Measurements from ENCODE around the gene SYCP2L. TPM values are rescaled to one million over a fixed set of nuclear protein-coding genes. Genes with fewer than 3 reads are reported as not detected.

The SYCP2L gene
- total and polyA plus RNA-seq, 10 of the 15 experiments (the other 5 are each of a cell fraction or from before 2014, with no cell fraction given), result 0.03 to 0.12 (median 0.04) TPM; not detected in 7

DNA sequence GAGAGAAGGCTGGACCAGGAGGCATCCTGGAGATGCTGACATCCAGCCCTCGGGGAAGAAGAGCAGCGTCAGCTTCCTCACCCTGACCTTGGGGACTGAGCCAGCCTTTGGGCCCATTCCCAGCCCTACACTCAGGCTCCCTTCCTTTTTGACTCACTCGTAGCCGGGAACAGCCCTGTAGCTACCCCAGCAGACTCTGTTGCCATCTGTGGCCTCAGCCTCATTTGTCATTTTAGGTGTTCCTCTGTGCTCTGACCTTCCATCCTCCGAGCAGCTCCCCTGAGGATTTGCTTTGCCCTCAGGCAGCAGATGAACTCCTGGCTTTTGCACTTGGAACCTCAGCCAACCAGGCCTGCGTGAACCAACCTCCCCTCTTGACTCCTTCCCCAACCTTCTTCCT lies 89.7 kb downstream of the SYCP2L start (continued):
- no peak for TF ChIP-seq MTA3 (IDR thresholded peaks at IDR 0.05; ENCODE audit: borderline replicate concordance, low read length)
- TF ChIP-seq E2F4 (IDR thresholded peaks at IDR 0.05; ENCODE audit: low read depth, low read length), result no peak
- TF ChIP-seq RAD21 (IDR thresholded peaks at IDR 0.05; ENCODE audit: insufficient read depth, low read depth, low read length), result no peak
- TF ChIP-seq ZNF274 (IDR thresholded peaks at IDR 0.05; ENCODE audit: insufficient read depth, insufficient read length), result no peak
- no peak for TF ChIP-seq GABPA (IDR thresholded peaks at IDR 0.05; ENCODE audit: low read depth)
- no peak for TF ChIP-seq POLR2AphosphoS2 (IDR thresholded peaks at IDR 0.05; ENCODE audit: low read depth, low read length)

DNA sequence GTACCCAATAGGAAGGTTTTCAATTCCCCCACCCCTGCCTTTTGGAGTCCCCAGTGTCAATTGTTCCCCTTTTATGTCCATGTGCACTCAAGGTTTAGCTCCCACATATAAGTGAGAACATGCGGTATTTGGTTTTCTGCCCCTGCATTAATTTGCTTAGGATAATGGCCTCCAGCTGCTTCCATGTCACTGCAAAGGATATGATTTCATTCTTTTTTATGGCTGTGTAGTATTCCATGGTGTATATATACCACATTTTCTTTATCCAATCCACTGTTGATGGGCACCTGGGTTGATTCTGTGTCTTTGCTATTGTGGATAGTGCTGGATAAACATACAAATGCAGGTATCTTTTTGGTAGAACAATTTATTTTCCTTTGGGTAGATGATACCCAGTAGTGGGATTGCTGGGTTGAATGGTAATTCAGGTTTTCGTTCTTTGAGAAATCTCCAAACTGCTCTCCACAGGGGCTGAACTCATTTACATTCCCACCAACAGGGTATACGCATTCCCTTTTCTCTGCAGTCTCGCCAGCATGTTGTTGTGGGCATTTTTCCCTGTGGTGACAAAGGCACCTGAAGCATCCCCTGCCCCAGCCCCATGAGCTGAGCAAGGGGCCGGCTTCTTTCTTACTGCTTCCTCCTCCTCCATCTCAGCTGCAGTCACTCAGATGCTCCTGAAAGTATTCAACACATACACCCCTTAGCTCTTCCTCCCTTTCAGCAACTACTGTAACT lies 90.5 kb downstream of the SYCP2L start:
- no peak overlapping the region for H3K4me3 ChIP-seq
- no peak overlapping the region for H3K4me2 ChIP-seq (ENCODE audit: control insufficient read depth, insufficient read depth)
- SMC1A ChIA-PET (ENCODE audit: uncharacterized antibody, unreplicated experiment), result no interaction called here
- ATAC-seq (no peak), FAIRE-seq (no peak), DNase-seq (ENCODE audit: low read depth, low spot score) (no peak)
- intact Hi-C loops (cut with micrococcal nuclease; ENCODE audit: unreplicated experiment), result no loop called here
- no peaks in the 10 kb centered on the region for H3K36me3 ChIP-seq (ENCODE audit: control insufficient read depth in 2 of 2, insufficient read depth in 2 of 2, low read length in 1 of 2)
- H3K4me1 ChIP-seq (ENCODE audit: control insufficient read depth, insufficient read depth, low read length), result no peaks in the 10 kb centered on the region
- CTCF ChIA-PET, result no interaction called here
- in situ Hi-C loops (cut with MboI), result no loop called here
- no peaks in the 10 kb centered on the region for H3K79me2 ChIP-seq (ENCODE audit: control insufficient read depth, insufficient read depth, low read length)
- H3K27ac ChIP-seq (ENCODE audit: control insufficient read depth, insufficient read depth), result no peak overlapping the region
- no TSS peak for BruUV-seq (replicated peaks)
- no peaks in the 10 kb centered on the region for H4K20me1 ChIP-seq (ENCODE audit: control insufficient read depth, insufficient read depth)
- H2AFZ ChIP-seq (ENCODE audit: control insufficient read depth, low read depth, low read length), result no peak overlapping the region
- no peak overlapping the region for H3K9ac ChIP-seq (ENCODE audit: control insufficient read depth, insufficient read depth, low read length)
- RAD21 ChIA-PET (ENCODE audit: unreplicated experiment), result no interaction called here
- H3K9me3 ChIP-seq (replicated peaks; ENCODE audit: control insufficient read depth, insufficient read depth, low read length), result no peaks in the 10 kb centered on the region
- WGBS (ENCODE audit: insufficient coverage, insufficient replicate concordance, low lambda C conversion rate, missing lambda C conversion rate), result 58% methylated on average over 5 of the region's 5 CpGs
- no peaks in the 10 kb centered on the region; a peak in 1 of 4 replicates for H3K27me3 ChIP-seq (replicated peaks in 1 of 2; ENCODE audit: control insufficient read depth in 2 of 2, insufficient read depth in 2 of 2, low read length in 1 of 2)
- POLR2A ChIA-PET, result no interaction called here
- TF ChIP-seq MYC (IDR thresholded peaks at IDR 0.05; ENCODE audit: insufficient read depth, insufficient read length, insufficient replicate concordance, low read length, severe bottlenecking) (no peak), NBN (IDR thresholded peaks at IDR 0.05) (no peak), CUX1 (IDR thresholded peaks at IDR 0.05; ENCODE audit: insufficient replicate concordance, low read depth, low read length) (no peak), TAF1 (IDR thresholded peaks at IDR 0.05; ENCODE audit: borderline replicate concordance, low read depth, low read length) (no peak), MLLT1 (IDR thresholded peaks at IDR 0.05) (no peak), CBFB (IDR thresholded peaks at IDR 0.05; ENCODE audit: low read depth) (no peak)
- TF ChIP-seq, protein P1, sequence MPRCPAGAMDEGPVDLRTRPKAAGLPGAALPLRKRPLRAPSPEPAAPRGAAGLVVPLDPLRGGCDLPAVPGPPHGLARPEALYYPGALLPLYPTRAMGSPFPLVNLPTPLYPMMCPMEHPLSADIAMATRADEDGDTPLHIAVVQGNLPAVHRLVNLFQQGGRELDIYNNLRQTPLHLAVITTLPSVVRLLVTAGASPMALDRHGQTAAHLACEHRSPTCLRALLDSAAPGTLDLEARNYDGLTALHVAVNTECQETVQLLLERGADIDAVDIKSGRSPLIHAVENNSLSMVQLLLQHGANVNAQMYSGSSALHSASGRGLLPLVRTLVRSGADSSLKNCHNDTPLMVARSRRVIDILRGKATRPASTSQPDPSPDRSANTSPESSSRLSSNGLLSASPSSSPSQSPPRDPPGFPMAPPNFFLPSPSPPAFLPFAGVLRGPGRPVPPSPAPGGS (IDR thresholded peaks at IDR 0.05; ENCODE audit: borderline replicate concordance, insufficient read depth, low read depth, low read length, poor library complexity, severe bottlenecking), result no peak

Data from GM12878 (cell line).